Measurements from ENCODE around the gene COL28A1.

DNA sequence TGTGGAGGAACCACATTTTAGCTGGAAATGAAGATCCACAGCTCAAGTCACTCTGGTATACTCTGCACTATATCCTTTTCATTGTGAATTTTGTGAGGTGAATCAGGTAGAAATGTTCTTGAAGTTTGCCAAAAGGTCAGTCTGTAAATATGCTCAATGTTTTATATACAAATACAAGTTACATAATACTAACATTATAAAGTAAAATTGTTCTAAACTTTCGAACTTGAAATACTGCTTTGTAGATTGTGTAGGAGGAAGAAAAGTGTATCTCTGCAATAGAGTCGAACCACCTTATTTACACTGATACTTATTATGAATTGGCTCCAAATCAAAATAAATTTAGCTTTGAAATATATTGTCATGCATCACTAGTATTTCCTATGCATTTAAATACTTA is 38.0 kb upstream of the COL28A1 start:
- TF ChIP-seq POLR2A (IDR thresholded peaks at IDR 0.05; ENCODE audit: low read length): no peak
- no peak for TF ChIP-seq GATA1 (IDR thresholded peaks at IDR 0.05; ENCODE audit: low read depth, low read length)

Data from erythroblast (primary cell).